Neural progenitor cell (in vitro differentiated cells): ENCODE results near the gene HNRNPA2B1.

ENCODE experiments used
- CTCF ChIP-seq: fragments of 200-600 bp; sonication (generic); IDR thresholded peaks from 2 replicates; pipeline ENCODE4 v1.5.1; 2017; ENCODE audit warnings: antibody characterized with exemption, mild to moderate bottlenecking
- EZH2phosphoT487 ChIP-seq: fragments of 200-600 bp; sonication (generic); IDR thresholded peaks from 2 replicates; pipeline ENCODE4 v1.6.1; 2017; ENCODE audit warnings: antibody characterized with exemption

DNA sequence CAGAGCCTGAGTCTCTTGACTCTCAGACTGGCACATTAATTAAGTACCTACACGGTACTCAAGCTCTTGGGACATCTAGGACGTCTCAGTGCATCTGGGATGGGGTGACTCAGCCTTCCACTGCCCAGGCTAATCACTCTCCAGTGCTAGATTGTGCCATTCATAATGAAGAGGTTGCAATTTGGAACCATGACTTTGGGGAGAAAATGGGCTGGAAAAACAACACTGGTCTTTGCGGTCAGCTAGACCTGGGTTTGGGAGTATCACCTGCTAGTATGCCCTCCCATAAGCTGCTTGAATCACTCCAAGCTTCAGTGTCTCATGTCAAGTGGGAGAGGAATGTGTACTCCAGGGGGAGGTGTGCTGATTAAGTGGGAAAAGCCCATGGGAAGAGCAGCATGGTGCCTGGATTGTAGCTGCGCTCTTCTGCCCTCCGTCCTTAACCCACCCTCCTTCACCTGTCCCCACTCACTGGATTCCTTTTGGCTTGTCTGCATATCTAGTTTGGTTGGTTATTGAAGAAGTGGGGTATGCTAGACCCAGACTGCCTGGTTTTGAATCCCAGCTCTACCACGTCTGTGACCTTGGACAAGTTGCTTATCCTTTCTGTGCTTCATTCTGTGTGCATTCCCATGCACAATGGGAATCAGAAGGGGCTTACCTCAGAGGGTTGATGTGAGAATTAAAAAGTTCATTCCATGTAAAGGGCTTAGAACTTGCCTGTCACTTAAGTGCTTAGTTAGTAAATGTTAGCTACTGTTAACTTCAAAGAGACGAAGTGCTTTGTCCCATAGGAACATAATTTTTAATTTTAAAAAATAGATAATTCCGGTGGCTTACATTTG, 44.8 kb downstream of the HNRNPA2B1 start:
- no peak for TF ChIP-seq CTCF
- no peak for TF ChIP-seq EZH2phosphoT487
